Measurements from ENCODE around the gene PRKAG1.

The PRKAG1 gene

GRCh38 chr12:48990552-48990951 is 28.0 kb downstream of the PRKAG1 start:
- TF ChIP-seq SIN3A (IDR thresholded peaks at IDR 0.05; ENCODE audit: borderline replicate concordance, insufficient read depth, low read length) (no peak), TAF1 (IDR thresholded peaks at IDR 0.05; ENCODE audit: borderline replicate concordance, insufficient read depth, low read length) (no peak), REST (IDR thresholded peaks at IDR 0.05; ENCODE audit: insufficient read depth in 1 of 2, low read depth in 2 of 2, low read length in 2 of 2) (no peak), POLR2AphosphoS5 (IDR thresholded peaks at IDR 0.05; ENCODE audit: low read depth, low read length) (no peak), FOXP2 (optimal IDR thresholded peaks at IDR 0.05; ENCODE audit: borderline replicate concordance, extremely low read depth, extremely low read length, insufficient read depth) (no peak)

- TF ChIP-seq REST (IDR thresholded peaks at IDR 0.05; ENCODE audit: insufficient read depth in 1 of 2, low read depth in 2 of 2, low read length in 2 of 2): no peak
- TF ChIP-seq TAF1 (IDR thresholded peaks at IDR 0.05; ENCODE audit: borderline replicate concordance, insufficient read depth, low read length): no peak
- TF ChIP-seq POLR2AphosphoS5 (IDR thresholded peaks at IDR 0.05; ENCODE audit: low read depth, low read length): no peak
- no peak for TF ChIP-seq SIN3A (IDR thresholded peaks at IDR 0.05; ENCODE audit: borderline replicate concordance, insufficient read depth, low read length)
- peak; percentile 14 for TF ChIP-seq FOXP2 (optimal IDR thresholded peaks at IDR 0.05; ENCODE audit: borderline replicate concordance, extremely low read depth, extremely low read length, insufficient read depth)
Measured at GRCh38 chr12:48988030-48988649, 30.4 kb downstream of the PRKAG1 start.

- TF ChIP-seq REST (IDR thresholded peaks at IDR 0.05; ENCODE audit: insufficient read depth in 1 of 2, low read depth in 2 of 2, low read length in 2 of 2) (no peak), POLR2AphosphoS5 (IDR thresholded peaks at IDR 0.05; ENCODE audit: low read depth, low read length) (no peak), SIN3A (IDR thresholded peaks at IDR 0.05; ENCODE audit: borderline replicate concordance, insufficient read depth, low read length) (no peak), TAF1 (IDR thresholded peaks at IDR 0.05; ENCODE audit: borderline replicate concordance, insufficient read depth, low read length) (no peak), FOXP2 (optimal IDR thresholded peaks at IDR 0.05; ENCODE audit: borderline replicate concordance, extremely low read depth, extremely low read length, insufficient read depth) (no peak)
Measured at GRCh38 chr12:48986720-48987291, 31.8 kb downstream of the PRKAG1 start.

- TF ChIP-seq FOXP2 (optimal IDR thresholded peaks at IDR 0.05; ENCODE audit: borderline replicate concordance, extremely low read depth, extremely low read length, insufficient read depth) (no peak), POLR2AphosphoS5 (IDR thresholded peaks at IDR 0.05; ENCODE audit: low read depth, low read length) (no peak), TAF1 (IDR thresholded peaks at IDR 0.05; ENCODE audit: borderline replicate concordance, insufficient read depth, low read length) (no peak), SIN3A (IDR thresholded peaks at IDR 0.05; ENCODE audit: borderline replicate concordance, insufficient read depth, low read length) (no peak), REST (IDR thresholded peaks at IDR 0.05; ENCODE audit: insufficient read depth in 1 of 2, low read depth in 2 of 2, low read length in 2 of 2) (no peak)
Measured at GRCh38 chr12:48985901-48986300, 32.7 kb downstream of the PRKAG1 start.
